ENCODE measurements around the gene NLGN1. TPM values are rescaled to one million over a fixed set of nuclear protein-coding genes. Genes with fewer than 3 reads are reported as not detected.

Gene NLGN1
- total RNA-seq, 1 experiment from 2014 or later = not detected

DNA sequence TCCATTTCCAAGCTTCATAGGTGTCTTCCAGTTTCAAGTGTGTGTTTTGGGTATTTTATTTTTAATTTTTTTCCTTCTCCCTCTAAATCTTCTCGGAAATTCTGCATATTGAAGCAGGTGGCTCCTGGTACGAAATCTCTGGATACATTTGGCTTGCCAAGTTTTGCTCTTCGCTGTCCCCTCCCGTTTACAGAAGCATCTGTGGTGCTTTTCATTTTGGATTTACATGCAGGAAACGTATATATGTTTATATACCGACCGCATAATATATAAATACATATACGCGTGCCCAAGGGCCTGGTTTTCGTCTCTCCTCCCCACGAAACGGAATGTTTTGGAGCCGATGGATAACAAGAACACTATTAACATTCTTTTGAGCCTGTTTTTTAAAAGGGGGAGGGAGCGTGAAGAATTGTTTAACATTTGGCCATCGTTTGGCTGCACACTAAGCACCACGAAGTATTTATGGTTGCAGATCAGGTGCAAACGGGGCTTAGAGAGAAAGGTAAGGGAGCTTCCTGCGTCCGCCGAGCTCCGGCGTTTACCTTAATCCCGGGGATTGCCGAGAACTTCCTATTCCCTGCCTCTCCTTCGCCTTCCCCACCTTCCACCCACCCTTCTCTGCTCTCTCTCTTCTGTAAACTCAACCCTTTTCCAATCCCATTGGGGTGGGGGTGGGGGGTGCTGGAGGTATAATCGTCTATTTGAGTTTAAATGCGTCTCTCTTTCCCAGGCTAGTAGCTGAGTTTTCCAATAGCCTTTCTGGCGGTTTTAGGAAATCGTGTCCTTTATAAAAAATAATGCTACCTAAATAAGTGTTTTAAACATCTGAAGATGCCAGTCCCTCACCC is 1.1 kb upstream of the NLGN1 start:
- Histone ChIP-seq H3K27me3 (ENCODE audit: insufficient read depth, low read length) (no peaks in the 10 kb centered on the region), H2AFZ (ENCODE audit: low read depth, low read length, poor library complexity, severe bottlenecking) (no peak overlapping the region), H3K9me2 (ENCODE audit: insufficient read depth) (no peaks in the 10 kb centered on the region), H3K9me3 (ENCODE audit: control insufficient read depth in 1 of 2, insufficient read depth in 1 of 2, low read depth in 1 of 2, low read length in 2 of 2) (no peaks in the 10 kb centered on the region), H3K4me2 (ENCODE audit: low read length) (peak overlapping the region; percentile 69), H3K4me1 (ENCODE audit: control insufficient read depth in 1 of 2, insufficient read depth in 2 of 2, low read length in 2 of 2) (peaks cover 2 to 10% of the 10 kb centered on the region in 2 experiments; a peak in 1 of 4 replicates), H3K36me3 (ENCODE audit: control insufficient read depth in 1 of 2, insufficient read depth in 2 of 2, low read length in 2 of 2) (no peaks in the 10 kb centered on the region), H3K27ac (ENCODE audit: low read depth, low read length) (no peak overlapping the region), H3K79me2 (ENCODE audit: insufficient read depth, low read length) (no peaks in the 10 kb centered on the region), H3K4me3 (replicated peaks in 1 of 2; ENCODE audit: low read depth in 1 of 2, low read length in 2 of 2) (peak overlapping the region; percentile 52 to 61), H3K9ac (ENCODE audit: low read length) (peak overlapping the region; percentile 51; the same call in 1 of the 2 replicates), H4K20me1 (ENCODE audit: insufficient read depth) (no peaks in the 10 kb centered on the region)
- CTCF ChIA-PET = no interaction called here
- DNase-seq (ENCODE audit: low read depth, low spot score) (no peak), ATAC-seq (no peak)
- POLR2A ChIA-PET = no interaction called here
- intact Hi-C loops (cut with micrococcal nuclease) = no loop called here
- TF ChIP-seq ELF1 (IDR thresholded peaks at IDR 0.05; ENCODE audit: borderline replicate concordance, low read depth) = no peak
- TF ChIP-seq, protein P1, sequence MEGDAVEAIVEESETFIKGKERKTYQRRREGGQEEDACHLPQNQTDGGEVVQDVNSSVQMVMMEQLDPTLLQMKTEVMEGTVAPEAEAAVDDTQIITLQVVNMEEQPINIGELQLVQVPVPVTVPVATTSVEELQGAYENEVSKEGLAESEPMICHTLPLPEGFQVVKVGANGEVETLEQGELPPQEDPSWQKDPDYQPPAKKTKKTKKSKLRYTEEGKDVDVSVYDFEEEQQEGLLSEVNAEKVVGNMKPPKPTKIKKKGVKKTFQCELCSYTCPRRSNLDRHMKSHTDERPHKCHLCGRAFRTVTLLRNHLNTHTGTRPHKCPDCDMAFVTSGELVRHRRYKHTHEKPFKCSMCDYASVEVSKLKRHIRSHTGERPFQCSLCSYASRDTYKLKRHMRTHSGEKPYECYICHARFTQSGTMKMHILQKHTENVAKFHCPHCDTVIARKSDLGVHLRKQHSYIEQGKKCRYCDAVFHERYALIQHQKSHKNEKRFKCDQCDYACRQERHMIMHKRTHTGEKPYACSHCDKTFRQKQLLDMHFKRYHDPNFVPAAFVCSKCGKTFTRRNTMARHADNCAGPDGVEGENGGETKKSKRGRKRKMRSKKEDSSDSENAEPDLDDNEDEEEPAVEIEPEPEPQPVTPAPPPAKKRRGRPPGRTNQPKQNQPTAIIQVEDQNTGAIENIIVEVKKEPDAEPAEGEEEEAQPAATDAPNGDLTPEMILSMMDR (IDR thresholded peaks at IDR 0.05 in 2 of 3, conservative IDR thresholded peaks at IDR 0.05 in 1 of 3; ENCODE audit: borderline replicate concordance in 1 of 3, insufficient read depth in 1 of 3, low read depth in 2 of 3, low read length in 2 of 3) = no peak
- TF ChIP-seq RAD21 (IDR thresholded peaks at IDR 0.05; ENCODE audit: low read depth) = no peak
- no peak for TF ChIP-seq SIN3A (IDR thresholded peaks at IDR 0.05; ENCODE audit: low read depth)
- no peak for TF ChIP-seq EZH2phosphoT487 (IDR thresholded peaks at IDR 0.05; ENCODE audit: borderline replicate concordance)
- TF ChIP-seq, protein P2, sequence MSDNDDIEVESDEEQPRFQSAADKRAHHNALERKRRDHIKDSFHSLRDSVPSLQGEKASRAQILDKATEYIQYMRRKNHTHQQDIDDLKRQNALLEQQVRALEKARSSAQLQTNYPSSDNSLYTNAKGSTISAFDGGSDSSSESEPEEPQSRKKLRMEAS (IDR thresholded peaks at IDR 0.05) = no peak
- TF ChIP-seq POLR2A (IDR thresholded peaks at IDR 0.05; ENCODE audit: borderline replicate concordance, extremely low read depth, insufficient read depth, insufficient read length) = no peak
- no peak for TF ChIP-seq JUND (IDR thresholded peaks at IDR 0.05)
- no peak for TF ChIP-seq SP1 (IDR thresholded peaks at IDR 0.05; ENCODE audit: low read depth)
- TF ChIP-seq, protein P3, sequence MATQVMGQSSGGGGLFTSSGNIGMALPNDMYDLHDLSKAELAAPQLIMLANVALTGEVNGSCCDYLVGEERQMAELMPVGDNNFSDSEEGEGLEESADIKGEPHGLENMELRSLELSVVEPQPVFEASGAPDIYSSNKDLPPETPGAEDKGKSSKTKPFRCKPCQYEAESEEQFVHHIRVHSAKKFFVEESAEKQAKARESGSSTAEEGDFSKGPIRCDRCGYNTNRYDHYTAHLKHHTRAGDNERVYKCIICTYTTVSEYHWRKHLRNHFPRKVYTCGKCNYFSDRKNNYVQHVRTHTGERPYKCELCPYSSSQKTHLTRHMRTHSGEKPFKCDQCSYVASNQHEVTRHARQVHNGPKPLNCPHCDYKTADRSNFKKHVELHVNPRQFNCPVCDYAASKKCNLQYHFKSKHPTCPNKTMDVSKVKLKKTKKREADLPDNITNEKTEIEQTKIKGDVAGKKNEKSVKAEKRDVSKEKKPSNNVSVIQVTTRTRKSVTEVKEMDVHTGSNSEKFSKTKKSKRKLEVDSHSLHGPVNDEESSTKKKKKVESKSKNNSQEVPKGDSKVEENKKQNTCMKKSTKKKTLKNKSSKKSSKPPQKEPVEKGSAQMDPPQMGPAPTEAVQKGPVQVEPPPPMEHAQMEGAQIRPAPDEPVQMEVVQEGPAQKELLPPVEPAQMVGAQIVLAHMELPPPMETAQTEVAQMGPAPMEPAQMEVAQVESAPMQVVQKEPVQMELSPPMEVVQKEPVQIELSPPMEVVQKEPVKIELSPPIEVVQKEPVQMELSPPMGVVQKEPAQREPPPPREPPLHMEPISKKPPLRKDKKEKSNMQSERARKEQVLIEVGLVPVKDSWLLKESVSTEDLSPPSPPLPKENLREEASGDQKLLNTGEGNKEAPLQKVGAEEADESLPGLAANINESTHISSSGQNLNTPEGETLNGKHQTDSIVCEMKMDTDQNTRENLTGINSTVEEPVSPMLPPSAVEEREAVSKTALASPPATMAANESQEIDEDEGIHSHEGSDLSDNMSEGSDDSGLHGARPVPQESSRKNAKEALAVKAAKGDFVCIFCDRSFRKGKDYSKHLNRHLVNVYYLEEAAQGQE (IDR thresholded peaks at IDR 0.05; ENCODE audit: low read depth) = no peak
- TF ChIP-seq, protein P4, sequence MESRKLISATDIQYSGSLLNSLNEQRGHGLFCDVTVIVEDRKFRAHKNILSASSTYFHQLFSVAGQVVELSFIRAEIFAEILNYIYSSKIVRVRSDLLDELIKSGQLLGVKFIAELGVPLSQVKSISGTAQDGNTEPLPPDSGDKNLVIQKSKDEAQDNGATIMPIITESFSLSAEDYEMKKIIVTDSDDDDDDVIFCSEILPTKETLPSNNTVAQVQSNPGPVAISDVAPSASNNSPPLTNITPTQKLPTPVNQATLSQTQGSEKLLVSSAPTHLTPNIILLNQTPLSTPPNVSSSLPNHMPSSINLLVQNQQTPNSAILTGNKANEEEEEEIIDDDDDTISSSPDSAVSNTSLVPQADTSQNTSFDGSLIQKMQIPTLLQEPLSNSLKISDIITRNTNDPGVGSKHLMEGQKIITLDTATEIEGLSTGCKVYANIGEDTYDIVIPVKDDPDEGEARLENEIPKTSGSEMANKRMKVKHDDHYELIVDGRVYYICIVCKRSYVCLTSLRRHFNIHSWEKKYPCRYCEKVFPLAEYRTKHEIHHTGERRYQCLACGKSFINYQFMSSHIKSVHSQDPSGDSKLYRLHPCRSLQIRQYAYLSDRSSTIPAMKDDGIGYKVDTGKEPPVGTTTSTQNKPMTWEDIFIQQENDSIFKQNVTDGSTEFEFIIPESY (IDR thresholded peaks at IDR 0.05; ENCODE audit: extremely low read depth, insufficient replicate concordance, low read length) = no peak
- TF ChIP-seq, protein P5, sequence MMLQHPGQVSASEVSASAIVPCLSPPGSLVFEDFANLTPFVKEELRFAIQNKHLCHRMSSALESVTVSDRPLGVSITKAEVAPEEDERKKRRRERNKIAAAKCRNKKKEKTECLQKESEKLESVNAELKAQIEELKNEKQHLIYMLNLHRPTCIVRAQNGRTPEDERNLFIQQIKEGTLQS (IDR thresholded peaks at IDR 0.05) = no peak
- no peak for TF ChIP-seq CBX3 (IDR thresholded peaks at IDR 0.05; ENCODE audit: low read depth)
- TF ChIP-seq YY1 (IDR thresholded peaks at IDR 0.05; ENCODE audit: extremely low read depth, insufficient replicate concordance, low read depth, low read length) = no peak
- TF ChIP-seq EGR1 (IDR thresholded peaks at IDR 0.05; ENCODE audit: low read depth) = no peak
- TF ChIP-seq POLR2AphosphoS5 (IDR thresholded peaks at IDR 0.05; ENCODE audit: low read depth, low read length) = no peak
- TF ChIP-seq FOSL1 (IDR thresholded peaks at IDR 0.05; ENCODE audit: low read depth) = no peak
- TF ChIP-seq TCF7L2 (IDR thresholded peaks at IDR 0.05; ENCODE audit: borderline replicate concordance, extremely low read depth, insufficient read depth, insufficient read length) = no peak
- no peak for TF ChIP-seq ZFX (IDR thresholded peaks at IDR 0.05)
- BruUV-seq (replicated peaks) = no TSS peak
- RAD21 ChIA-PET (ENCODE audit: low non-redundant PET in 1 of 2, low total read pairs in 2 of 2, uncharacterized antibody in 2 of 2, unreplicated experiment in 2 of 2) = no interaction called here
